ENCODE results near the gene SPATA46. TPM values are rescaled to one million over a fixed set of nuclear protein-coding genes. Genes with fewer than 3 reads are reported as not detected.

The SPATA46 gene
- total and polyA plus RNA-seq, 2 of the 8 experiments (the other 6 are each of a cell fraction or from before 2014, with no cell fraction given): not detected

DNA sequence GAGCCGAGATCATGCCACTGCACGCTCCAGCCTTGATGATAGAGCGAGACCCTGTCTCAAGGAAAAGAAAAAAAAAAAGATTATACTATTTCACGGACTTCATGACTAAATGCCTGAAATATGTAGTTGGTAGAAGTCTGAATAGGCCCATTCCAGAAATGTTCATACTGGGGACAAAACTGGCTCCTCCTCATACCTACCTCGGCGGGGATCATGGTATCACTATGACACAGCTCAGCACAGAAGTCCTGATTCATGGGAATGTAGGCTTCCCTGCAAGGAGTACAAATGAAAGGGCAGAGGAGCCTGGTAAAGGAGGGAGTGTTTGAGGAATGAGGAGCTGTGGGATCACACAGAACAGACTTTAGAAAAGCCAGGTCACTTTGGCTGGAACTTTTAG, 5.0 kb downstream of the SPATA46 start (continued):
- TF ChIP-seq, protein P1, sequence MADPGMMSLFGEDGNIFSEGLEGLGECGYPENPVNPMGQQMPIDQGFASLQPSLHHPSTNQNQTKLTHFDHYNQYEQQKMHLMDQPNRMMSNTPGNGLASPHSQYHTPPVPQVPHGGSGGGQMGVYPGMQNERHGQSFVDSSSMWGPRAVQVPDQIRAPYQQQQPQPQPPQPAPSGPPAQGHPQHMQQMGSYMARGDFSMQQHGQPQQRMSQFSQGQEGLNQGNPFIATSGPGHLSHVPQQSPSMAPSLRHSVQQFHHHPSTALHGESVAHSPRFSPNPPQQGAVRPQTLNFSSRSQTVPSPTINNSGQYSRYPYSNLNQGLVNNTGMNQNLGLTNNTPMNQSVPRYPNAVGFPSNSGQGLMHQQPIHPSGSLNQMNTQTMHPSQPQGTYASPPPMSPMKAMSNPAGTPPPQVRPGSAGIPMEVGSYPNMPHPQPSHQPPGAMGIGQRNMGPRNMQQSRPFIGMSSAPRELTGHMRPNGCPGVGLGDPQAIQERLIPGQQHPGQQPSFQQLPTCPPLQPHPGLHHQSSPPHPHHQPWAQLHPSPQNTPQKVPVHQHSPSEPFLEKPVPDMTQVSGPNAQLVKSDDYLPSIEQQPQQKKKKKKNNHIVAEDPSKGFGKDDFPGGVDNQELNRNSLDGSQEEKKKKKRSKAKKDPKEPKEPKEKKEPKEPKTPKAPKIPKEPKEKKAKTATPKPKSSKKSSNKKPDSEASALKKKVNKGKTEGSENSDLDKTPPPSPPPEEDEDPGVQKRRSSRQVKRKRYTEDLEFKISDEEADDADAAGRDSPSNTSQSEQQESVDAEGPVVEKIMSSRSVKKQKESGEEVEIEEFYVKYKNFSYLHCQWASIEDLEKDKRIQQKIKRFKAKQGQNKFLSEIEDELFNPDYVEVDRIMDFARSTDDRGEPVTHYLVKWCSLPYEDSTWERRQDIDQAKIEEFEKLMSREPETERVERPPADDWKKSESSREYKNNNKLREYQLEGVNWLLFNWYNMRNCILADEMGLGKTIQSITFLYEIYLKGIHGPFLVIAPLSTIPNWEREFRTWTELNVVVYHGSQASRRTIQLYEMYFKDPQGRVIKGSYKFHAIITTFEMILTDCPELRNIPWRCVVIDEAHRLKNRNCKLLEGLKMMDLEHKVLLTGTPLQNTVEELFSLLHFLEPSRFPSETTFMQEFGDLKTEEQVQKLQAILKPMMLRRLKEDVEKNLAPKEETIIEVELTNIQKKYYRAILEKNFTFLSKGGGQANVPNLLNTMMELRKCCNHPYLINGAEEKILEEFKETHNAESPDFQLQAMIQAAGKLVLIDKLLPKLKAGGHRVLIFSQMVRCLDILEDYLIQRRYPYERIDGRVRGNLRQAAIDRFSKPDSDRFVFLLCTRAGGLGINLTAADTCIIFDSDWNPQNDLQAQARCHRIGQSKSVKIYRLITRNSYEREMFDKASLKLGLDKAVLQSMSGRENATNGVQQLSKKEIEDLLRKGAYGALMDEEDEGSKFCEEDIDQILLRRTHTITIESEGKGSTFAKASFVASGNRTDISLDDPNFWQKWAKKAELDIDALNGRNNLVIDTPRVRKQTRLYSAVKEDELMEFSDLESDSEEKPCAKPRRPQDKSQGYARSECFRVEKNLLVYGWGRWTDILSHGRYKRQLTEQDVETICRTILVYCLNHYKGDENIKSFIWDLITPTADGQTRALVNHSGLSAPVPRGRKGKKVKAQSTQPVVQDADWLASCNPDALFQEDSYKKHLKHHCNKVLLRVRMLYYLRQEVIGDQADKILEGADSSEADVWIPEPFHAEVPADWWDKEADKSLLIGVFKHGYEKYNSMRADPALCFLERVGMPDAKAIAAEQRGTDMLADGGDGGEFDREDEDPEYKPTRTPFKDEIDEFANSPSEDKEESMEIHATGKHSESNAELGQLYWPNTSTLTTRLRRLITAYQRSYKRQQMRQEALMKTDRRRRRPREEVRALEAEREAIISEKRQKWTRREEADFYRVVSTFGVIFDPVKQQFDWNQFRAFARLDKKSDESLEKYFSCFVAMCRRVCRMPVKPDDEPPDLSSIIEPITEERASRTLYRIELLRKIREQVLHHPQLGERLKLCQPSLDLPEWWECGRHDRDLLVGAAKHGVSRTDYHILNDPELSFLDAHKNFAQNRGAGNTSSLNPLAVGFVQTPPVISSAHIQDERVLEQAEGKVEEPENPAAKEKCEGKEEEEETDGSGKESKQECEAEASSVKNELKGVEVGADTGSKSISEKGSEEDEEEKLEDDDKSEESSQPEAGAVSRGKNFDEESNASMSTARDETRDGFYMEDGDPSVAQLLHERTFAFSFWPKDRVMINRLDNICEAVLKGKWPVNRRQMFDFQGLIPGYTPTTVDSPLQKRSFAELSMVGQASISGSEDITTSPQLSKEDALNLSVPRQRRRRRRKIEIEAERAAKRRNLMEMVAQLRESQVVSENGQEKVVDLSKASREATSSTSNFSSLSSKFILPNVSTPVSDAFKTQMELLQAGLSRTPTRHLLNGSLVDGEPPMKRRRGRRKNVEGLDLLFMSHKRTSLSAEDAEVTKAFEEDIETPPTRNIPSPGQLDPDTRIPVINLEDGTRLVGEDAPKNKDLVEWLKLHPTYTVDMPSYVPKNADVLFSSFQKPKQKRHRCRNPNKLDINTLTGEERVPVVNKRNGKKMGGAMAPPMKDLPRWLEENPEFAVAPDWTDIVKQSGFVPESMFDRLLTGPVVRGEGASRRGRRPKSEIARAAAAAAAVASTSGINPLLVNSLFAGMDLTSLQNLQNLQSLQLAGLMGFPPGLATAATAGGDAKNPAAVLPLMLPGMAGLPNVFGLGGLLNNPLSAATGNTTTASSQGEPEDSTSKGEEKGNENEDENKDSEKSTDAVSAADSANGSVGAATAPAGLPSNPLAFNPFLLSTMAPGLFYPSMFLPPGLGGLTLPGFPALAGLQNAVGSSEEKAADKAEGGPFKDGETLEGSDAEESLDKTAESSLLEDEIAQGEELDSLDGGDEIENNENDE (IDR thresholded peaks at IDR 0.05; ENCODE audit: insufficient replicate concordance, low read length): no peak
- TF ChIP-seq, protein P2, sequence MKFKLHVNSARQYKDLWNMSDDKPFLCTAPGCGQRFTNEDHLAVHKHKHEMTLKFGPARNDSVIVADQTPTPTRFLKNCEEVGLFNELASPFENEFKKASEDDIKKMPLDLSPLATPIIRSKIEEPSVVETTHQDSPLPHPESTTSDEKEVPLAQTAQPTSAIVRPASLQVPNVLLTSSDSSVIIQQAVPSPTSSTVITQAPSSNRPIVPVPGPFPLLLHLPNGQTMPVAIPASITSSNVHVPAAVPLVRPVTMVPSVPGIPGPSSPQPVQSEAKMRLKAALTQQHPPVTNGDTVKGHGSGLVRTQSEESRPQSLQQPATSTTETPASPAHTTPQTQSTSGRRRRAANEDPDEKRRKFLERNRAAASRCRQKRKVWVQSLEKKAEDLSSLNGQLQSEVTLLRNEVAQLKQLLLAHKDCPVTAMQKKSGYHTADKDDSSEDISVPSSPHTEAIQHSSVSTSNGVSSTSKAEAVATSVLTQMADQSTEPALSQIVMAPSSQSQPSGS (IDR thresholded peaks at IDR 0.05; ENCODE audit: low read length): no peak
- TF ChIP-seq RAD21 (IDR thresholded peaks at IDR 0.05 in 1 of 2, conservative IDR thresholded peaks at IDR 0.05 in 1 of 2; ENCODE audit: low read depth in 2 of 2, low read length in 2 of 2): no peak
- no peak for TF ChIP-seq BACH1 (IDR thresholded peaks at IDR 0.05; ENCODE audit: low read length)
- TF ChIP-seq JUND (IDR thresholded peaks at IDR 0.05; ENCODE audit: low read length): no peak
- no peak for TF ChIP-seq BCL11A (IDR thresholded peaks at IDR 0.05; ENCODE audit: low read depth in 2 of 2, low read length in 2 of 2)
- no peak for TF ChIP-seq GTF2F1 (IDR thresholded peaks at IDR 0.05; ENCODE audit: borderline replicate concordance, low read depth, low read length)
- no peak for TF ChIP-seq HDAC6 (IDR thresholded peaks at IDR 0.05; ENCODE audit: low read depth, low read length)
- no peak for TF ChIP-seq SP4 (IDR thresholded peaks at IDR 0.05; ENCODE audit: low read length)
- no peak for TF ChIP-seq TAF1 (IDR thresholded peaks at IDR 0.05; ENCODE audit: low read depth, low read length)
- no peak for TF ChIP-seq CREB1 (IDR thresholded peaks at IDR 0.05)
